ENCODE results near the gene NEDD4.
A peak's percentile ranks its signal among the peaks of the same experiment; 100 is the strongest.
"Not testable (repeated sequence)": the region's sequence is repeated elsewhere in the genome, so short reads cannot be mapped to it uniquely, and the experiment has no call there.

Gene NEDD4

DNA sequence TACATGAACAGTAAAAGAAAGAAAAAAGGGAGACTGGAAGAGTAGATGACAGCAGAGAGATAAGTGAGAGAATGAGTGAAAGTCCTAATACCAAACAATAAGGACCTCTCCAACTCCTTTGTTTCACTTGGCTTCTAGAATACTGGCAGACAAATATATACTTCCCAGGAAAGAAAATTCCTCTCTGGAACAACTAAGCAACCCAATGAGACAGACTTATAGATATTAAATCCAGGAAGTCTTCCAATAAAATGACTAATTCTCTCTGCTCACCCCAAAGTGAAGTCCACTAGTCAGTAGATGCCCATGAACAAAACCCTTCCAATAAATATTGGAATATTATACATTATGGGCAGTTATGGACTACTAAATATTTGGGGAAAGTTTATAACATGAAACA, 114.2 kb downstream of the NEDD4 start:
- DNase-seq, result no peak

DNA sequence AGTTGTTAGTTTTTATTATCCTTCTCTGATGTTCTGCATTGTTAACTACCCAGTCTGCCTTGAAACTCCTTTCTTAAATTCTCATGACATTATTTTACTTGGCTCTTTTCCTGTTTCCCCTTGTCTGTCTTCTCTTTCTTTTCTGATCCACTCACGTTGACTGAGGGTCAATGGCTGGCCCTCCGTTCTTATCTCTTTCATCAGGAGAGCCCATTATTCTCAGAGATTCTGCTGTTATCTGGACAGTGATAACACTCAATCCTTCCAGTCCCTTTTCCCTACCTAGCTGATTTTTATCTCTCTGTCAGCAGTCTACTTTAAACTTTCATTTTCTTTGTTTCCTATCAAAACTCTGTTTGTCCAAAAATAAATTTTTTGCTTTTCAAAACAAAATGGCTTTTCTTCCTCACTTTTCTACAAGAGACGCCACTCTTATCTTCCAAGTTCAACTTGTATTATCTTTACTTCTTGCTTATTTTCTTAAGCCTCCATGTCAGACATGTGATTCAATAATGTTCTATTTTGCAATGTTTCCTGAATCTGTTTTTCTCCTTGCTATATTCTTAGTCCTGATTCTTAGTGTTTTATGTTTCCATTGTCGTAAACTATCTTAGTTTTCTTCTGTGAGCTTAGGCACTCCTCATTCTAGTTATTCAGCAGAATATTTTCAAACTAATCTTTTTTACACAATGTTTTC, 120.2 kb downstream of the NEDD4 start:
- DNase-seq, result no peak

DNA sequence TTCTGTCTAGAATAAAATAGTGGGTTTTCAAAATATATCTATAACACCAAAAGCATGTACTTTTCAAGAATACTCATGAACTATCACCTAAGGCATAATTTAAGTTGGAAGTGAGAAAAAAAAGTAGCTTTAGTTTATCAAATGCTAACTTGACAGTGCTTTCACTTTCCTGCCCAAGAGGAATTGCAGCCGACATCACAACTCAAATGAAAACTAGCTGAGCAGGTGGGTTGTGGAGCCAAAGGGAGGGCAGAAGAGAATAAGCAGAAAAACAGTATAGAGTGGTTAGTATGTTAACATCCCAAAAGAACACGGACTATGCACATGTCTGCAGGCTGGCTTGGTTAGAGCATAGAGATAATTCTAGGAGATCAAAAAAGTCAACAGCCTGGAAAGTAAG, 120.9 kb downstream of the NEDD4 start:
- DNase-seq, result no peak

DNA sequence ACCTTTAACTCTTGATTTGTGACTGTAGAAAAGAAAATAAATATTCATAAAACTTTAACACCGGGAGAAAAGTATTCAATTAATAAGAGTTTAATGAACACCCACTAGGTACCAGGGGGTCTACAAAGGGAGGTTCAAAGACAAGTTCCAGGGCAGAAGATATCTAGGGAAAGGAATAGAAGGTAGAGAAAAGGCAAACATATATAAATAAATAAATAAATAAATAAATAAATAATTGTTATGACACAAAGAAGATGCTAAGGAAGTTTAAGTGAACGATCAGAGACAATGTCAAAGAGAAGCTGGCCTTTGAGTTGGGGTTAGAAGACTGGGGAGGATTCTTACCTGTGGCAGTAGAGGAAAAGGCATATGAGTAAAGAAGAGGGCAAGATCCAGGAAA, 123.8 kb downstream of the NEDD4 start:
- no peak for DNase-seq

DNA sequence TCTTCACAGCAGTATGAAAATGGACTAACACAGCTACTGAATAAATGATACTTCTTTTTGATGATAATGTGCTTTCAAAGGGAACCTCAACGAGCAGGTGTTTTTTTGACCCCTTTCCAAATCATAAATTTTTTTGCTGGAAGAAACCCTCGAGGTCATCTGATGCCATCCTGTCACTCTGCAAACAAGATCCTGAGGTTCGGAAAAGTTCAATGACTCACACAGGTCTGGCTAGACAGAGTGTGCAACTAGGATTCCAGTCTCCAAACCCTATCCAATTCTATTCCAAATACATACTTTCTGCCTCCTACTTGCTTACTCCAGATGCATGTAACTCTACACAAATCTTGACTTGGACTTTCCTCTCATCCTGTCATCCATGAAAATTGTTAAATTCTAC, 124.7 kb downstream of the NEDD4 start:
- DNase-seq, result no peak

DNA sequence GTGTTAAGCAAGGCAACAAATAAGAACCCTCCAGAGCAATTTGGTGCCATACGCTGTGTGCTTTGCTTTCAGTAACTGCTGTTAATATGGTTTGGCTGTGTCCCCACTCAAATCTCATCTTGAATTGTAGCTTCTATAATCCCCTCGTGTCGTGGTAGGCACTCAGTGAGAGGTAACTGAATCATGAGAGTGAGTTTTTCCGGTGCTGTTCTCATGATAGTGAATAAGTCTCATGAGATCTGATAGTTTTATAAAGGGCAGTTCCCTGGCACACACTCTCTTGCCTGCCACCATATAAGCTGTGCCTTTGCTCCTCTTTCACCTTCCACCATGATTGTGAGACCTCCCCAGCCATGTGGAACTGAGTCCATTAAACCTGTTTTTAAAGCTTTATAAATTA, 125.1 kb downstream of the NEDD4 start:
- not testable (repeated sequence) for DNase-seq

DNA sequence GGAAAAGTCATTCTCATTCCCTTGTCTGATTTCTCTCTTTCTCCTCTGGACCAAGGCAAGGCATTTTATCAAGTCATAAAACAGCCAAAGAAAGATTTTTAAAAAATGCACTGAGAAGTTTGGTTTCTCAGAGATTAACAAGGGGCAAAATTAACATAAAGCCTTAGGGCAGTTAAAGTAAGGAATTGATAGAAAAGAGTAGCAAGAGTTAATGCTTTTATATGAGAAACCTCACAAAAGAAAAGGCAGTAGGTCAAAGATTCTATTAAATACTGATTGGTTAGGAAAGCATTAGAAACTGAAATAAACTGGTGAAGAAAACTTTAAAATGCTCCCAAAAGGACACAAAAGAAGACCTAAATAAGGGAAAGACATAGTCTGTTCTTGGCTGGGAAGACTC, 129.5 kb downstream of the NEDD4 start:
- no peak for DNase-seq

DNA sequence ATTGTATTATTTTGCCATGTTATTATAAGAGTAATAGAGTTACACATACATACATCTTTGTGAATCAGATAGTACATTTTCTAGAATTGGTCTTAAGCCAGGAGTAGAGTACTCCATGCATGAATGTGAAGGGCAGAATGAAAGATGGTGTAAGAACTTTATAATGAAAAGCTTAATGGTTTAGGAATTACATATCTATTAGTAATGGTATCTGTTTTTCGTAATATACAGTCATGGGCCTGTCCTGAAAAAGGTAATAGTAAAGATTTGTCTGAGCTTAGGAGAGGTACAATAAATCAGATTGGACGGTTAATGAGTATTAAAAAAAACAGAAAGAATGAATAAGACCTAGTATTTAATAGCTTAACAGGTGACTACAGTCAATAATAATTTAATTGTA, 132.3 kb downstream of the NEDD4 start:
- DNase-seq, result no peak

DNA sequence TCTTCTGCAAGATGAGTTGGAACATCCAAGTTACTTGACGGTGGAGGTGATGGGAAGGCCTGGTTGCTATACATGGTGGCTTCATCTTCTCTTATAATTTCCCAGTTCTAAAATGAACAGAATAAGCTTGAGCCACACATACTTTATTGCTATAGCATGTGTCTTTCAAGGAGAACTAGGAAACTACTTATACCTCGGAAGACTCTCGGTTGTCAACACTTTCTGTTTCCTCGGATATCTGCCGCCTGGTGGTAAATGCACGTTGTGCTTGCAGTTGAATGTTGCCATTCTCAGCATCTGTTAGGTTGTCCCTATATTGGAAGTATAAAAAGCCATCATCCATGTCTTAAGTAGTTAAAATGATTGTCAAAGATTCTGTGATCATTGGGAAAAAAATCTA, 132.9 kb downstream of the NEDD4 start:
- DNase-seq, result no peak

DNA sequence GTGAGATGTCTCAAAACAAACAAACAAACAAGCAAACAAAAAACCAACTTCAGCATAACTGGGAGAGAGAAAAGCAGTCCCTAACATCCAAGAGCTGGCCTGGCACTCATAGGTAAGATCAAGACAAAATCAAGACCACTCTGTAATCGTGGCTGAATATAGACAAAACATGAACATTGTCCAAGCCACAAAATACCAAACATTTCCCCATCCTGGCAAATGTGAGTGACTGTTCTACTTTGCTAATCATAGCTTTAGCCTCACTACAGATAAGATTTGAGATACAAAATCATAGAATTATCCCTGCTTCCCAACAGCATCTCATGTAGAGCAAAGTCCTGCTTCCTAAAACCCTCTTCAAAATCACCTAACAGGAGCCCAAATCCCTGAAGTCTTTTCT, 133.7 kb downstream of the NEDD4 start:
- no peak for DNase-seq

DNA sequence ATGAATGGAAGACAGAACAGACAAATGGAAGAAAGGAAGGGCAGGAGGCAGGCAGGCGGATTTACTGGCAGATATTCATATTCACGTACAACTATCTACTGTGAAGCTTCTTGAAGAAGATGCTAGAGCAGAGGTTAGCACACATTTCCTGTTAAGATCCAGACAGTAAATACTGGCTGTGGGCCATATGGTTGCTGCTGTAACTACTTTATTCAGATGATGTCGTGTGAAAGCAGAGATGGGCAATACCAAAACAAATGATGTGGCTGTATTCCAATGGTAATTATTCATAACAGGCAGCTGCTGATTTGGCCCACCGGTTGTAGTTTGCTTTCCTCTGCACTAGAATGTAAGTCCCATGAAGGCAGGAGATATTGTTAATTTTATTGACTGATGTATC, 134.8 kb downstream of the NEDD4 start:
- DNase-seq, result no peak

DNA sequence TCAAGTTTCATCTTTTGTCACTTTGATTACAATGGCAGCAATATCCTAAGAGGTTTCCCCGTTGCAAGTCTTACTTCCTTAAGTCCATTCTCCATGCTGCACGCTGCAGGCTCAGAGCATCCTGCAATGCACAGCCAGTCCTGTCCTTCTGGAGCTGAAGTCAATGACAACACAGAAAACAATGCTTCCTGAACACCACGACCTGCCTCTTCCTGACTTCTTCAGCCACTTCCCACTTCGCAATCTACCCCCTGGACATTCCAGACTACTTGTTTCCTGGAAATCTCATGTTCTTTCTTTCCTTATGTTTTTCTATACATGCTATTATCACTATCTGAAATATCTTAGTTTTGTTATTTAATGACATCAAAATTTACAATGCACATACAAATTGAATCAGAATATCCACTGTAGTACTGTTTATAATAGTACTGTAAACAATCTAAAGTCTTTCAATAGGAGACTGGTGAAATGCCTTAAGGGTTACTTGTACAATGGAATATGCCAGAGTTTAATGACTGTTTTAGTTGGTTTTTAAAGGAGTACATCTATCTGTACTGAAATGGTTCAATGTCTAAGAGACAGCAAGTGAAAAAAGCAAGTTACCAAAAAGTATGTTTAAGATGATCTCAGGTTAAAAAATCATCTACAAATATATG, 136.8 kb downstream of the NEDD4 start:
- no peak for DNase-seq

DNA sequence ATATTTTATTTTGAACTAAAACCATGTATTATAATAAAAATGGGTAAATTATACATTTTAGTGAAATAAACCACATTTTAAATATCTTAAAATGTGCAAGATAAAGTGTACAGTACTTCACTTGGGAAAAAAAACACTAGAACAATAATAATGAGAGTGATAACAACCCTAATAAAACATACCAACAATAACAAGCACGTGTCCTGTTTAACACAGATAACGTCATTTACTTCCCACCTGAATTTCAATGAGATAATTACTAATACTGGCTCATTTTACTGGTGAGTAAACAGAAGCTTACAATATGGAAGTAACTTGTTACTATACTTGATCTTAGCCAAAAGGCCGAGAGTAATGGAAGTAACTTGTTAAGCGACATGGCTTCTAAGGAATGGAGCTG, 140.3 kb downstream of the NEDD4 start:
- DNase-seq, result no peak

DNA sequence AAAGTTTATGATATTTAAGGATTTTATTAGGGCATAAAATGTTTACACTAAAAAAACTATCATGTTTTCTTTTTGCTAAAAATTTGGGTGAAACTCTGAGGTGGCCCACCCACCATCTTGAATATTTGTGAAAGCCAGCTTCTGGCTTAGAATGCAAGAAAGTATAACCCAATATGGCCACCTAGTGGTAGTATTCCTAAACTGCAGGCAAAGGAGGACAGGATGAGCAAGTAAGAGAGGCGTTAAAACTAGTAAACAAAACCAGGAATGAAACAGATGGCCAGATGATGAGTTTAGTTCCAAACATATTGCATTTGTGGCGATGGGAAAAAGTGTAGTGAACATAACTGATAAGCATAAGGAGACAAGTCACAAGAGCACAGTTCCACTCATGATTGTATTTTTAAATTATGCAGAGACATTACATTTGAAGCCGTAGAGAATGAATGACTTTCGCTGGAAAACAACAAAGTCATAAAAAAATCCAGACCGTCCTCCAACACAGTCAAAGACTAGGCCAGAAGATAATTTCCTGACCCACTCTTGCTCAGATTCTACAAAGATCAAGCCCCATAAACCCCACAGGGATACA, 147.2 kb downstream of the NEDD4 start:
- DNase-seq, result peak in 1 of 2 donors; percentile 60

DNA sequence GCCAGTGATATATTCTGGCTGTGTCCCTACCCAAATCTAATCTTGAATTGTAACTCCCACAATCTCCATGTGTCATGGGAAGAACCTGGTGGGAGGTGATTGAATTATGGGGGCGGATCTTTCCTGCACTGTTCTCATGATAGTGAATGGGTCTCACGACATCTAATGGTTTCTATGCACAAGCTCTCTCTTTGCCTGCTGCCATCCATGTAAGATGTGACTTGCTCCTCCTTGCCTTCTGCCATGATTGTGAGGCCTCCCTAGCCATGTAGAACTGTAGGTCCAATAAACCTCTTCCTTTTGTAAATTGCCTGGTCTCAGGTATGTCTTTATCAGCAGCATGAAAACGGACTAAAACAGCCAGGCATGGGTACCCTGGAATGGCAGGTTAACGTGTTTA, 150.5 kb downstream of the NEDD4 start:
- DNase-seq, result not testable (repeated sequence)

DNA sequence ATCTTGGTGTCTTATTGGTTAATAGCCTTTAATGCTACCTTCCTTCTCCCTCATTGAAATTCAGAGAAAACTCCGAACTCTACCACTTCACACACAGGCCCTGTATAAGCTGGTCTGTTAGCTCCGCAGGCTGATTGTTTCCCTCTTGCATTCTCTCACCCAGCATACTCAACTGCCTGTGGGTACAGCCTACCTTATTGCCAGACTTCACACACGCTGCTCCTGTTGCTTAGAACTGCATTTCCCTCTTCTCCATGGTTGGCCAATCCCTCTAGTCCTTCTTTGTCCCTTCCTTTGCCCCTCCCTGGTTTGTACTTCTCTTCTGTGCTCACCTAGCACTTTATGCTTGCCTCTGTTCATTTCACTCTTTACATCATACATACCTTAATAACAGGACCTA, 157.5 kb downstream of the NEDD4 start:
- no peak for DNase-seq

DNA sequence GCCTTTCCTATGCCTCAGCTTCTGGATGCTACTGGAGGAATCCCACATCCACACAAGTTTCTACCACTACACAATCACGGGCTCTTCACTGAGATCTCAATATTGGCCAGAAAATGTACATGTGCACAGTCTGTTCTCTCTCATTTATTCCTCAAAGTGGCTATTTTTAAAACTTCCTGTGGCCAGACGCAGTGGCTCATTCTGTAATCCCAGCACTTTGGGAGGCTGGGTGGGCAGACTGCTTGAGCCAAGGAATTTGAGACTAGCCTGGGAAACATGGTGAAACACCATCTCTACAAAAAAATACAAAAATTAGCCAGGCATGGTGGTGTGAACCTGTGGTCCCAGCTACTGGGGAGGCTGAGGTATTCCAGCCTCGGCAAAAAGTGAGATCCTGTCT, 159.1 kb downstream of the NEDD4 start:
- DNase-seq, result no peak

DNA sequence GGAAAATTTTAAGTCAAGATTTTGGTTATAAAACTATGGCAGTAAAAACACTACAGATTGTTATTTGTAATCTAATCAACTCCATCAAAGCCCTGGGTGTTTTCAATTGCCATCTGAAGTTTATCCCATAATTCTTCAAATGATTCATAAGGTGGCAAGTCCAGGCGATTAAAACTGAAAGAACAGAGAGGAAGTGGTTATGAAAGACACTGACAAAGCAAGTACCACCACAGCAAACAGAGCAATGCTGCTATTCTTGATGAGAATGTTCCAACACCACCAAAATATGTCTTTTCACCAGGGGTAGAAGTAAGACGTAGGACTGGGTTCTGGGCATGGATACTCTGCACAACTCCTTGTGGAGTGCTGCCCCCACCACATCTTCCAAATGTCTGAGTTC, 163.6 kb downstream of the NEDD4 start:
- peak in 1 of 2 donors; percentile 17 for DNase-seq

DNA sequence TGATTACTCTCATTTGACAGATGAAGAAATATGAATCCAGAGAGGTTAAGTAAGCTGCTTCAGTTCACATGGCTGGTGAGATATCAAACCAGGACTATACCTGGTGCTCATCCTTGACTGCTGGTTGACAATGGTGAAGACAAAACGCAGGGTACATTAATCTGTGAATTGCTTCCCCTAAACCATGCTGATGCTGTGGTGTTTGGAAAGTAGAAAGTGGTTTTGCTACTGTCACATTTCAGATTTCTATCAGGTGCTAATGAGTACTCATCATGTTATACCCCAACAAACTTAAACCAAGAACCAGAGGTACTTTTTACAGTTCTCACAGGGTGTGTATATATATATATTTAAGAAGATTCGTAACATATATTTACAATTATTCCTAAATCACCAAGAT, 165.5 kb downstream of the NEDD4 start:
- no peak for DNase-seq

DNA sequence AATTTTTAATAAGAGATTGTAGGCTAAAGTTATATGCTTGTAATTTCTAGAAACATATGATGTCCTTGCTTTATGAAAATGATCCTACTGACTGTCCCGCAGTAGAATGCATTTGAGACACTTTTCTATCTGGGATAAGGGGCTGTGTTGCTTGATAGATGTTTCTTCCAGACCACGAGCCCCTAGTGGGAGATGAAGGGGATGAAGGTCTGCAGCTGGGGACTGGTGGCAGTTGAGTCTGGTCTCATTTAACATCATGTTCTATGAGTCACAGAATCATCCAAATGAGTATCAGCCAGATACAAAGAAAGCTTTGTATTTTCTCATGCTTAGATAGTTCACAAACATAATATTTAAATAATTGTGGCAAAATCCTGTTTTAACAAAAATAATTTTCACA, 166.2 kb downstream of the NEDD4 start:
- DNase-seq, result no peak

DNA sequence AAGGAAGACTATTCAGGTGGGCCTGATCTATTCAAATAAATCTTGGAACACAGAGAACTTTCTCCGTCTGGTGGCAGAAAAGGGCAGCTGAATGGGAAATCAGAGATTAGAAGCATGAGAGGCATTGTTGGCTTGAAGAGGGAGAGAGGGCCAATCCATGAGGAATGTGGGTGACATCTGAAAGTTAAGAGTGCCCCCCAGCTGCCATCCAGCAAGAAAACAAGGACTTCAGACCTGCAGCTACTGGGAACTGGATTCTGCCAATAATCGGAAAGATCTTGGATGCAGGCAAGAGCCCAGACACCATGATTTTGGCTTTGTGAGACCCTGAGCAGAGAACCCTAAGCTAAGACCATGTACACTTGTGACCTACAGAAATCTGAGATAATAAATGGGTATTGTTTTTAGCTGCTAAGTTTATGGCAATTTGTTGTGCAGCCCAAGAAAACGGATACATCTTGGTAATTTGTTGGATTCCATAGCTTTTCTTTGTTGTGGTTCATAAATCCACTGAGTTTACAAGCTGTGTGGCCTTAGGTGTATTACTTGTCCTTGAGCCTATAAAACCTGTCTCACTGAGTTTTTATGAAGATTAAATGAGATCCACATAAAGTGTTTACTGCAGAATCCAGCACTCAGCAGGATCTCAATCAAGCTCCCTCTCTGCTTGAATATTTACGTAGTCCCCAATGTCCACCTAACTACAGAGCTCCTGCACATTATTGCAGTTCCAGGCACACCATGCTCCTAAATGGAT, 168.4 kb downstream of the NEDD4 start:
- DNase-seq, result no peak

DNA sequence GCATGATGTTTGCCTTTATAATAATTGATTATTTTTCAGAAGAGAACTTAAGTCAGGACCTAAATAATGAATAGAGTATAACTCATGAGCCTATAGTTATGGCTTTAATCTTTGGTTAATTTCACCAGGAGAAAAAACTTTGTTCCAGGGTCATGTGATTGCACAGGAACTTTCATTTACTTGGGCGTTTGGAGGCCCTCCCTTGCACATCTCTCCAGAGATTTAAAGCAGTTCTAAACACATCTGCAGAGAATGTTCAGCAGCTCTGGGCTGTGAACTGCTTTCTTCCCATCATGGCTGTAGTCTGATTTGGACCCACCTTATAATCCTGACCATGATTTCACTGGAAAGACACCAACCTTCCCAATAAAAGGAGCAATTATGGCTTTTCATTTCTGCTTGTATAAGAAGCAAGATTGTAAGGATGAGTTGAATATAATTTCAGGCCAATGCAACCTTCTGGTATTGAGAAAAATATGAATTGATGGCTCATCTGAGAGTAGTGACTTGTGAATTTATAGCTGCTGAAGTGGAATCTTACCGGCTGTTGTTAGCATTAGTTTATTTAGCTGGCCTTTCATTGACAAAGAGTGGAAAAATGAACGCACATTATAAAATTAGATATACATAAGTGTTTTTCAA, 169.6 kb downstream of the NEDD4 start:
- no peak for DNase-seq

DNA sequence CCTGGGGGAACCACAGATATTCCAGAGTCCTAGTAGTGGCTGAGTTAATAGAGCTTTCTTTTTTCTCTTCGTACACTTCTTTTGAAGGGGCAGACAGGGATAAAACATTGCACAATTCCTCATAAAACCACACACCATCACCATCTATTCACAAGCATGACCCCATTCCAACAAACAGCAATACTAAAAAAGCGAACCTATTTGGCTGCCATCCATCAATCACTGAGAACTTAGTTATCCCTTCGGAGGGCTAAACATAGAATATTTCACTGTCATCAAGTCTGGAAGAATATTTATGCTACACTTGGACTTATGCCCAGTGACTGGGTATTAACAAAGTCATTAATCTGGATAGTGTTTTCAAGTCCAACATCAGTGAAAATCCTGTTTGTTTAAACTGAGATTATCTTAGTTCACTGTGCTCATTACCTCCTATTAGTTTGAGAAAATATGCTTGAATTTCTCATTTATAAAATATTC, 170.2 kb downstream of the NEDD4 start:
- no peak for DNase-seq

Measured in bone marrow (tissue), 2 donors.